DMS153 treated with DMSO at 0.1 percent for 48 hours (cell line): Measurements from ENCODE around the gene OSCP1.

ENCODE experiments used
- DNase-seq: peaks from one replicate; lab custom pipeline; 2025; ENCODE audit not compliant: unreplicated experiment; lab: John Stamatoyannopoulos, UW

OSCP1 gene

GRCh38 chr1:36386265-36387140, 63.7 kb downstream of the OSCP1 start:
- DNase-seq = peak; percentile 93

GRCh38 chr1:36385410-36386264, 64.6 kb downstream of the OSCP1 start, which contains the start of gene STK40:
Gene STK40 (minus strand): TSS chr1:36385924. CDS start chr1:36361332, 24,592 bp downstream.
- DNase-seq = peak; percentile 100

GRCh38 chr1:36384542-36385409, 65.5 kb downstream of the OSCP1 start:
- peak; percentile 92 for DNase-seq

- no peak for DNase-seq
Measured at GRCh38 chr1:36383240-36383639, 67.0 kb downstream of the OSCP1 start.

GRCh38 chr1:36382669-36383068, 67.6 kb downstream of the OSCP1 start:
- no peak for DNase-seq

- DNase-seq = no peak
Measured at GRCh38 chr1:36382231-36382630, 68.0 kb downstream of the OSCP1 start.

GRCh38 chr1:36381405-36381804, 68.8 kb downstream of the OSCP1 start:
- no peak for DNase-seq

GRCh38 chr1:36380782-36381181, 69.5 kb downstream of the OSCP1 start:
- no peak for DNase-seq

- no peak for DNase-seq
Measured at GRCh38 chr1:36380143-36380619, 70.1 kb downstream of the OSCP1 start.

- no peak for DNase-seq
Measured at GRCh38 chr1:36377791-36378492, 72.3 kb downstream of the OSCP1 start.

GRCh38 chr1:36372617-36373016, 77.6 kb downstream of the OSCP1 start:
- DNase-seq = no peak

- peak; percentile 93 for DNase-seq
Measured at GRCh38 chr1:36369061-36369861, 81.0 kb downstream of the OSCP1 start.
